K562 (cell line): ENCODE data around the gene PDE11A. TPM values are rescaled to one million over a fixed set of nuclear protein-coding genes. Genes with fewer than 3 reads are reported as not detected.

Experiments used
- AFF1 ChIP-seq, 2 experiments: fragments of 450-650 bp; IDR thresholded peaks; 2 replicates each; pipeline ENCODE4 v1.6.1; 2018; ENCODE audit warnings: mild to moderate bottlenecking in 2 of 2, low read depth in 1 of 2; ENCODE audit not compliant: partially characterized antibody in 2 of 2
- BRF2 ChIP-seq: IDR thresholded peaks from 3 replicates; pipeline ENCODE4 v1.6.1; 2011; ENCODE audit warnings: borderline replicate concordance, mild to moderate bottlenecking; ENCODE audit not compliant: insufficient read length, insufficient read depth
- HMGN3 ChIP-seq: IDR thresholded peaks from 2 replicates; pipeline ENCODE4 v1.6.1; 2011; ENCODE audit warnings: borderline replicate concordance, low read depth, mild to moderate bottlenecking, mixed read lengths, low read length; ENCODE audit not compliant: insufficient read length; ENCODE audit errors: extremely low read depth
- MTA1 ChIP-seq: fragments of 450-650 bp; IDR thresholded peaks from 2 replicates; pipeline ENCODE4 v1.6.1; 2017; ENCODE audit warnings: borderline replicate concordance
- MTA2 ChIP-seq: fragments of 450-650 bp; IDR thresholded peaks from 2 replicates; pipeline ENCODE4 v1.6.1; 2016; ENCODE audit warnings: low read depth
- RREB1 ChIP-seq: fragments of 250-450 bp; sonication (Bioruptor Pico); IDR thresholded peaks from 2 replicates; pipeline ENCODE4 v1.4.0; 2020
- SFPQ ChIP-seq: fragments of 200-400 bp; formaldehyde crosslinking; IDR thresholded peaks from 2 replicates; pipeline ENCODE4 v1.6.1; 2017; ENCODE audit warnings: mild to moderate bottlenecking, low read depth, low read length, moderate library complexity
- ZNF609 ChIP-seq: sonication (generic); formaldehyde crosslinking; IDR thresholded peaks from 2 replicates; pipeline ENCODE4 v1.8.1; 2023; ENCODE audit warnings: missing genetic modification reagents, mild to moderate bottlenecking, borderline replicate concordance
- polyA plus RNA-seq, 8 experiments: library from polyadenylated mRNA; depleted of rRNA in 4 of 8; stranded (reverse) in 5 of 8; unstranded in 3 of 8; fragments of >200 nt; fragmentation: Nextera tagmentation in 2 of 8; fragmentation: Illumina TruSeq in 1 of 8; extraction: Ambion mirVana in 2 of 8; extraction: Trizol in 1 of 8; gene quantifications; 2 replicates each; pipeline versions ENCODE4 v1.2.1 to v1.2.3, GENCODE V29; 2011 to 2014; ENCODE audit warnings: inconsistent platforms in 1 of 8, missing spikeins in 1 of 8
- total RNA-seq, 7 experiments: library from RNA; depleted of rRNA in 6 of 7; stranded (reverse); fragments of >200 nt in 6 of 7; fragmentation: Illumina TruSeq in 2 of 7; extraction: Trizol in 2 of 7; gene quantifications; 2 replicates each; pipeline versions ENCODE4 v1.2.1 to v1.2.3, GENCODE V29; 2011 to 2021; ENCODE audit warnings: low replicate concordance in 1 of 7

Gene PDE11A
- total and polyA plus RNA-seq, 9 of the 15 experiments (the other 6 are each of a cell fraction or from before 2014, with no cell fraction given) = 3.2 to 22.1 (median 5.7) TPM

- TF ChIP-seq RREB1 (CRISPR knock-in tag) = peak; percentile 55; the same call in 1 of the 2 replicates
- no peak for TF ChIP-seq SFPQ
- no peak for TF ChIP-seq AFF1 (IDR thresholded peaks at IDR 0.05; ENCODE audit: low read depth in 1 of 2, partially characterized antibody in 2 of 2)
- no peak for TF ChIP-seq ZNF609 (CRISPR knock-in tag)
- TF ChIP-seq BRF2 = no peak
- no peak for TF ChIP-seq HMGN3
- no peak for TF ChIP-seq MTA1
- no peak for TF ChIP-seq MTA2
Observed at GRCh38 chr2:177709986-177710401, 362.6 kb downstream of the PDE11A start (continued).
